Raji (cell line): ENCODE results near the gene SULT1A2.

Source experiments
- POLR2A ChIP-seq: IDR thresholded peaks from 2 replicates; pipeline ENCODE4 v1.6.1; 2011; ENCODE audit warnings: low read depth, low read length, control low read depth; ENCODE audit not compliant: insufficient read depth

The SULT1A2 gene

DNA sequence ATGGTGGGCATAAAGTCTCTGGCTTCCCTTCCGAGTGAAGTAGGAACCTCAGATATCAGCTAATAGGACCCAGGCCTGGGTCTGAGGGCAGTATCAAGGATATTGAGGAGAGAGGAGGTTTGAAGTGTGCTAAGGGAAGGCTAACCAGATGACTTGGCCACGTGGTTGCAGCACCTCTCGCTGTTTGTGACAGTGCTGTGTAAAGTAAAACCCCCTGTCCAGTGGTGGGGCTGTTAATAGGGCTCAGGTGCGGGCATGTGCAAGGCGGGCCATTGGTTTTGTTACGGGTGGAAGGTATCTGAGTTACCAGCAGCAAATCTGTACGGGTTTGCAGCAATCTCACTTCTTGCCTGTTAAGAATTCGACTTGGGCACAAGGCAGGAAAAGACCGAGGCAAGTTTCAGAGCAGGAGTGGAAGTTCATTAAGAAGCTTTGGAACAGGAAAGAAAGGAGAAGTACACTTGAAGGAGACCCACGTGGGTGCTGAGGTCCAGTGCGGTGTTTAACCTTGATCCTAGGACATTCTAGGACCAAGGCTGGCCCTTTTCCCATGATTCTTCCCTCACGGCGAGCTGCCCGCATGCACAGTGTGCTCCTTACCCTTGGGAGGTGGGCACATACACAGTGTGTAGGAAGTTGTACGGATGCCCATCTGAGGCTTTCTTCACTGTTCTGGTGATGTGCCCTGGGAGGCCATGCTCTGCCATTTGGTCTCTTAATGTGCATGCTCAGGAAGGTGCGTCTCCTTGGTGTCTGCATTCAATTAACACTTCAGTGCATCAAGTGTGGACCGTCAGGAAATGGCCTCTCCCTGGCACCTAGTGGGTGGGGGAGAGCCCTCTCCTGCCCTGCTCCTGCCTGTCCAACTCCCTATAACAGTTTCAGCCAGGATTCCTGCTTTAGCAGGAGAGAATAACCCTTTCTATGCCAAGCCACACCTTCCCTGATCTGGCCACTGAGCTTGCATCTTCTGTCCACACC, 22.8 kb downstream of the SULT1A2 start:
- TF ChIP-seq POLR2A: no peak

DNA sequence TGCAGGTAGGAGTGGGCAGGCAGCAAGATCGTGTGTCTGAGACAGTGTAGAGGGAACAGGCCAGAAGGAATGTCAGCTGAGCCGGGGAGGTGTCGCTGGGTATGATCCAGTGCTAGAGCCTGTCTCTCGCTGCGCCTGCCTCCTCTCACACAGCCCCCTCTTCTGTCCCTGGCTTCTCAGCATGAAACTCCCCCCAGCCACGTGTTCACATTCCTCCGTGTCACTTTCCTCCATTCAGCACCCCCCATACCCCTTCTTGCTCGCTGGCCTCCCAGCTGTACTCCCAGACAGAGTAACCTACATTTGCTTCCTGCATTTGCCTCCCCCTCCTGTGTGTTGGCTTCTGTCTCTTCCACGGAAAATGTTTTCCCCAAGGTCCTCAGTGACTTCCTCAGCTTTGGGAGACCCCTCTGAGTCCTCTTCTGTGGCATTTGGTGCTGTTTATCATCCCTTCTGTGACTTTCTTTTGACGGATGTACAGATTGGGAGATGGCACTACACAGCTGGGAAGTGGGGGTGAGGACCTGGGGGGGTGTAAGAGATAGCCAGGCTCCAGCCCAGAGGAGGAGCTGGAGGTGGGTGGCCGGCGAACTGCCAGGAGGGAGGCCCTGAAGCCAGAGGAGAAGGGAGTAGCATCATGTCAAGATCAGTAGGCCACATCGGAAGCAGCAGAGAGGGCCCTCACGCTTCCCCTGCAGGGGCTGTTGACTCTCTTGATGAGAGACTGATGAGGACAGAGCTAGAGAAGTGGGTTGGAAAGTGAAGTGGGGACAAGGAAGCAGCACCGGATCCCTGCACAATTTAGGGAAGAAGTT, 23.9 kb downstream of the SULT1A2 start:
- no peak for TF ChIP-seq POLR2A

- no peak for TF ChIP-seq POLR2A
These were observed 26.7 kb downstream of the SULT1A2 start for GRCh38 chr16:28569968-28570752.

- TF ChIP-seq POLR2A: no peak
These were observed 27.8 kb downstream of the SULT1A2 start for GRCh38 chr16:28569021-28569420.

- TF ChIP-seq POLR2A: no peak
These were observed 29.6 kb downstream of the SULT1A2 start for GRCh38 chr16:28567292-28567691.

- TF ChIP-seq POLR2A: no peak
These were observed 33.6 kb downstream of the SULT1A2 start for GRCh38 chr16:28563218-28563617.

DNA sequence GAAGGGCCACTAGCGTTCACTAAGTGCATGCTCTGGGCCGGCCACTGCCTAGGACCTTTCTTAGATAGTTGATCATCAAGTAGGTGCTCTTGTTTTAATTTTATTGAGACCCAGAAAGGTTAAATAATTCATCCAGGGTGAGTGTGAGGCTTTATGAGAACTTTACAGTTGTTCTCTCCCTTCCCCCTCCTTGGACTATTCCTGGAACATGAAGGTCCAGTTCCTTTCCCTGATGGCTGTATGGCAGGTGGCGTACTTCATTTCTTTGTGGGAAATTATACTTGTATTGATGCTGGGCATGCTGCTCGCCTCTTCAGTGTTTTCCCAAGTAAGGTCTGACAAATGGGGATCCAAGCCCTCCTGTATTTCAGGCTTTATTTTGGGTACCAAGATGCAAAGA, 34.7 kb downstream of the SULT1A2 start:
- TF ChIP-seq POLR2A: no peak

DNA sequence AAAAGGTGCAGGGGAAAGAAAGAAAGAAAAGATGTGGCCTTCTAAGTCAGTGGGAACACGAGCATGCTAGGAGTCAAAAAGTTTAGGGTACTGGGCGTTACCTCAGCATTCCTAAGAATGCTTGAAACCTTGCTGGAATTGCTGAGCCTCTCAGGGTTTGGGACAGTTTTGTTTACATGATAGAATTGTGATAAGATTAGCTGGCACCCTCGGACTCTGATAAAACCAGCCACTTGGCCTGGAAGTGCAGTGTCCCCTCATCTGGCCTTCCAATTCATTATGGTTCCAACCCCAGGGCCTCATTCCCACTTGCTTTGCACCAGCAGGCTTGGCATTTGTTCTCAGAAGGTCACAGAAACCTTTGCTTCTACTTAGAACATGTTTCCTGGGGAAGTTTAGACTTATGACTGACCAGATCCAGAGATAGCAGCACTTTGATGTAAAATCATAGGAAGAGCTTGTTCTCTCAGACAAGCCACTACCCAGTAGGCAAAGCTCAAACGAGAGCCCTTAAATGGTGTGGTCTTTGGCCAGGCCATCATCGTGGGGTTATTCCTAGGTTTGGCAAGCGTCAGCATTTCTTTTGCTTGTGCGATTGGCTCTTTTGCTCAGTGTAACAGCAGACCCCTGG, 35.2 kb downstream of the SULT1A2 start:
- TF ChIP-seq POLR2A: no peak

GRCh38 chr16:28558456-28558855, 38.4 kb downstream of the SULT1A2 start:
- no peak for TF ChIP-seq POLR2A

DNA sequence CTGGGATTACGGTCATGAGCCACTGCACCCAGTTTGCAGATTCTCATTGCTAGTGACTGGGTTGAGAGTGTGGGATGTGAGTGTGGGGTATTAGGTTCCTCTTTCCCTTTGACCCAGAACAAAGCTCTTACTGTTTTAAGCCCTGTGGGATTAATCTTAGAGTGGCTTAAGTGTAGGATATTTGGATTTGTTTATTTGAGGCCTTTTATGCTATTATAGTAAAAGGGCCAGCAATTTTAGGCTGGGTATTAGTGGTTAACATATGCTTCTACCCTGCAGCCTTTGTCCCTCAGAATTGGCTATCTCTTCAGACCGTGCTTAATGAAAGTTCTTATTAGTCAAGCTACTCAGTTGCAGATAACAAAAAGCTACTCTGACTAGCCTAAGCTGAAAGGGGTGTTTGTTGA, 39.9 kb downstream of the SULT1A2 start:
- no peak for TF ChIP-seq POLR2A

- no peak for TF ChIP-seq POLR2A
These were observed 41.3 kb downstream of the SULT1A2 start for GRCh38 chr16:28555561-28555960.

DNA sequence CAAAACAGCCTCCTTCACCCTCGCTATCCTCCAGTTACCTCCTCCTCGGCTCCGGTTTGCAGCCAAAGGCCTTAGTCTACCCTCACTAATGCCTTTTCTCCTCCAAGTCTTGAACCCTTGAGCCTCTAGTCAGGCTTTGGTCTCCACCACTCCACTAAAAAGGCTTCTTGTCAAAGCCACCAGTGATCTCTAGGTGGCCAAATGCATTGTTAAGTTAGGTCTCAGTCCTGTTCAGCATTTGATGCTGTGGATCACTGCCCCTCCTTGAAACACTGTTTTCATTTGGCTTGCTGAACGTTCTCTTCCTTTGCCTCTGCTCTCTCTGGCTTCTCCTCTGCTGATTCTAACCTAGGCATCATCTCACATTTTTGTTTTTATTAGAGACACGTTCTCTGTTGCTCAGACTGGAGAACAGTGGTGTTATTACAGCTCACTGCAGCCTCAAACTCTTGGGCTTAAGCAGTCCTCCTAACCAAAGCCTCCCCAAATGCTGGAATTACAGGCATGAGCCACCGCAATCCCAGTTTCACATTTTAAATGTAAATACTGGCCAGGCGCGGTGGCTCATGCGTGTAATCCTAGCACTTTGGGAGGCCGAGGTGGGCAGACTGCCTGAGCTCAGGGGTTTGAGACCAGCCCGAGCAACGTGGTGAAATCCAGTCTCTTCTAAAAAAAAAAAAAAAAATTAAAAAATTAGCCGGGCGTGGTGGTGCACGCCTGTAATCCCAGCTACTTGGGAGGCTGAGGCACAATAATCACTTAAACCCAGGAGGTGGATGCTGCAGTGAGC, 42.0 kb downstream of the SULT1A2 start:
- TF ChIP-seq POLR2A: no peak

DNA sequence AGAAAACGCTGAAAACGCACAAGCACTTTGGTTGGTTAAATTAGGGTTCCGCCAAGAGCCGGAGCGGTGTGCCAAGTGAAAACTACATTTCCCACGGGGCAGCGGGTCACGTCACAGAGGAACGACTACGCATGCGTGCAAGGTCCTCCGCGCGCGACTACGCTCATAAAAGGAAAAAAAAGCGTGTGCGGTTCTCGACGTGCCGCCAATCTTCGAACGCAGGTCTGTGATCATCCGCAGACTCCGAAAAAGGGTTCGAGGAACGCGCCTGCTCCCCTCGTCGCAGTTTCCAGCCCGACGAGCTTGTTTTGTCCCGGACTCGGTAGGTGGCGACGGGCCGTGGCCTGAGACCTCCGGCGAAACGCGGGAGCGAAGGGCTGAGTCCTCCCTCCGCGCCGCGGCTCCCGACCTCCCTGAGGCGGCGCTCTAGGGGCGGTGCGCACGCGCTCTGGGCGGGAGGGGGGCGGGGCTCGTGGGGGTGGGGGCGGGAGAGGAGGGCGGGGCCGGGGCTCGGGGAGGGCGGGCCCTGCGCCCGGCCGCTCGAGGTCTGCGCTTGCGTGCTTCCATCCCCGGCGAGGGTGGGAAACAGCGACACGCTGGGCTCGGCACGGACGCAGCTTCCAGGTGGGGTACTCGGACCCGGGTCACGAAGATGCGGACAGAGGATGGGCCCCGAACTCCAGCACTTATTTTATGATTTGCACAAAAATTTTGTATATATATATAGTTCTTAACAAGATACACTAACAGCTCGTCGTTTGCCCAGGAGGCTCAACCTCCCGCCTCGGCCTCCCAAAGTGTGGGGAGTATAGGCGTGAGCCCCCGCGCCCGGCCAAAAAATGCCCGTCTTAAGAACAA, 42.8 kb downstream of the SULT1A2 start, which contains the start of gene SGF29:
Gene SGF29, plus strand, starts transcription at position 145 of the 858 bp plus-strand sequence. CDS start 27,150 bp downstream, outside the sequence.
- peak; percentile 98 for TF ChIP-seq POLR2A
